ENCODE results near the gene ORAI3. TPM values are rescaled to one million over a fixed set of nuclear protein-coding genes. Genes with fewer than 3 reads are reported as not detected.

ORAI3 gene
- total RNA-seq, 4 donors from 2014 or later: 10.3 to 15.6 (median 12.5) TPM

DNA sequence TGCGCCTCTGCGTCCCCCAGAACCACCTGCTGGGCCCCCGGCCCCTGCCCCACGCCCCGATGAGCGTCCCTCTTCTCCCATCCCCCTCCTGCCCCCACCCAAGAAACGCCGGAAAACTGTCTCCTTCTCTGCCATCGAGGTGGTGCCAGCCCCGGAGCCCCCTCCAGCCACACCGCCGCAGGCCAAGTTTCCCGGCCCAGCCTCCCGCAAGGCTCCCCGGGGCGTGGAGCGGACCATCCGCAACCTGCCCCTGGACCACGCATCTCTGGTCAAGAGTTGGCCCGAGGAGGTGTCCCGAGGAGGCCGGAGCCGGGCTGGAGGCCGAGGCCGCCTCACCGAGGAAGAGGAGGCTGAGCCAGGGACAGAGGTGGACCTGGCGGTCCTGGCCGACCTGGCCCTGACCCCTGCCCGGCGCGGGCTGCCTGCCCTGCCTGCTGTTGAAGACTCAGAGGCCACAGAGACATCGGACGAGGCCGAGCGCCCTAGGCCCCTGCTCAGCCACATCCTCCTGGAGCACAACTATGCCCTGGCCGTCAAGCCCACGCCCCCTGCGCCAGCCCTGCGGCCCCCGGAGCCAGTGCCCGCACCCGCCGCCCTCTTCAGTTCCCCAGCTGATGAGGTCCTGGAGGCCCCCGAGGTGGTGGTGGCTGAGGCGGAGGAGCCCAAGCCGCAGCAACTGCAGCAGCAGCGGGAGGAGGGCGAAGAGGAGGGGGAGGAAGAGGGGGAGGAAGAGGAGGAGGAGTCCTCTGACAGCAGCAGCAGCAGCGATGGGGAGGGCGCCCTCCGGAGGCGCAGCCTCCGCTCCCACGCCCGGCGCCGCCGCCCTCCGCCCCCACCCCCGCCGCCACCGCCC is 30.5 kb downstream of the ORAI3 start:
- intact Hi-C loops (cut with DNase I; ENCODE audit: low total_unique reads) (loop anchor here (10.0 kb wide), 1 partner anchor 735 kb away; a partner anchor contains a TSS), in situ Hi-C loops (cut with MboI; ENCODE audit: low sequenced_read_pairs in 4 of 4) (loop anchor here in 3 of 4 donors (10.0 to 25.0 kb wide), 5 partner anchors 108 to 883 kb away; partner anchors contain the start of genes ZNF267 (in 3 of the 3), ZNF843 (in 2 of the 3), COX6A2 (in 1 of the 3) and PRSS36 (in 1 of the 3))
- no peak for DNase-seq
- Histone ChIP-seq H3K27ac (no peak overlapping the region), H3K9me3 (no peaks in the 10 kb centered on the region), H3K27me3 (no peaks in the 10 kb centered on the region), H3K36me3 (peaks cover 0 to 77% of the 10 kb centered on the region in 2 donors), H3K4me3 (no peak overlapping the region), H3K4me1 (no peaks in the 10 kb centered on the region)
- ATAC-seq: no peak
- TF ChIP-seq POLR2A (IDR thresholded peaks at IDR 0.05): no peak
- TF ChIP-seq, protein P1, sequence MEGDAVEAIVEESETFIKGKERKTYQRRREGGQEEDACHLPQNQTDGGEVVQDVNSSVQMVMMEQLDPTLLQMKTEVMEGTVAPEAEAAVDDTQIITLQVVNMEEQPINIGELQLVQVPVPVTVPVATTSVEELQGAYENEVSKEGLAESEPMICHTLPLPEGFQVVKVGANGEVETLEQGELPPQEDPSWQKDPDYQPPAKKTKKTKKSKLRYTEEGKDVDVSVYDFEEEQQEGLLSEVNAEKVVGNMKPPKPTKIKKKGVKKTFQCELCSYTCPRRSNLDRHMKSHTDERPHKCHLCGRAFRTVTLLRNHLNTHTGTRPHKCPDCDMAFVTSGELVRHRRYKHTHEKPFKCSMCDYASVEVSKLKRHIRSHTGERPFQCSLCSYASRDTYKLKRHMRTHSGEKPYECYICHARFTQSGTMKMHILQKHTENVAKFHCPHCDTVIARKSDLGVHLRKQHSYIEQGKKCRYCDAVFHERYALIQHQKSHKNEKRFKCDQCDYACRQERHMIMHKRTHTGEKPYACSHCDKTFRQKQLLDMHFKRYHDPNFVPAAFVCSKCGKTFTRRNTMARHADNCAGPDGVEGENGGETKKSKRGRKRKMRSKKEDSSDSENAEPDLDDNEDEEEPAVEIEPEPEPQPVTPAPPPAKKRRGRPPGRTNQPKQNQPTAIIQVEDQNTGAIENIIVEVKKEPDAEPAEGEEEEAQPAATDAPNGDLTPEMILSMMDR (IDR thresholded peaks at IDR 0.05 in 4 of 5, conservative IDR thresholded peaks at IDR 0.05 in 1 of 5): no peak

GRCh38 chr16:30980023-30980371 is 31.1 kb downstream of the ORAI3 start:
- ATAC-seq (no peak), DNase-seq (no peak)
- Histone ChIP-seq H3K36me3 (peaks cover 0 to 73% of the 10 kb centered on the region in 2 donors), H3K27ac (no peak overlapping the region), H3K9me3 (no peaks in the 10 kb centered on the region), H3K4me3 (no peak overlapping the region), H3K27me3 (no peaks in the 10 kb centered on the region), H3K4me1 (peaks cover 0 to under 1% of the 10 kb centered on the region in 2 donors)
- intact Hi-C loops (cut with DNase I; ENCODE audit: low total_unique reads): loop anchor here (10.0 kb wide), 1 partner anchor 735 kb away; a partner anchor contains a TSS
- TF ChIP-seq, protein P1 (IDR thresholded peaks at IDR 0.05 in 4 of 5, conservative IDR thresholded peaks at IDR 0.05 in 1 of 5): no peak
- no peak for TF ChIP-seq POLR2A (IDR thresholded peaks at IDR 0.05)
- in situ Hi-C loops (cut with MboI; ENCODE audit: low sequenced_read_pairs in 4 of 4): loop anchor here in 3 of 4 donors (10.0 to 25.0 kb wide), 5 partner anchors 107 to 882 kb away; partner anchors contain the start of genes ZNF267 (in 3 of the 3), ZNF843 (in 2 of the 3), COX6A2 (in 1 of the 3) and PRSS36 (in 1 of the 3)

- H3K36me3 ChIP-seq: peaks cover 0 to 68% of the 10 kb centered on the region in 2 donors
- intact Hi-C loops (cut with DNase I; ENCODE audit: low total_unique reads): loop anchor here (10.0 kb wide), 1 partner anchor 734 kb away; a partner anchor contains a TSS
These were observed 31.6 kb downstream of the ORAI3 start for GRCh38 chr16:30980434-30980833.

DNA sequence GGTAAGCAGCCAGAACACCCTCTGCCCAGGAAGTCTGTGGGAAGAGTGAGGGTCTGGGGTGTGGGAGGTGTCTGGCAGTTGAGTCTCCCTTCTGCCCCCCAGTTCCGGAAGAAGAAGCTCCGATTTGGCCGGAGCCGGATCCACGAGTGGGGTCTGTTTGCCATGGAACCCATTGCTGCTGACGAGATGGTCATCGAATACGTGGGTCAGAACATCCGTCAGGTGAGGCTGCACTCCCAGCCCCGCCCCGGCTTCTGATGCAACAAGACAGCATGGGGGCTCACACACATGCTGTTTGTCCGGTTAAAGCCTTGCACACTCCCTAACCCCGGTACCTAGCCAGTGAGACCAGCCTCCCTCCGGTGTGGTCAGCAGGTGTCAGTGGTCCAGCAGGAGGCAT is 32.1 kb downstream of the ORAI3 start:
- Histone ChIP-seq H3K27me3 (no peaks in the 10 kb centered on the region), H3K9me3 (no peaks in the 10 kb centered on the region), H3K36me3 (peaks cover 0 to 63% of the 10 kb centered on the region in 2 donors), H3K4me3 (no peak overlapping the region), H3K27ac (no peak overlapping the region), H3K4me1 (peaks cover 9 to 10% of the 10 kb centered on the region in 2 donors)
- DNase-seq (no peak), ATAC-seq (no peak)
- TF ChIP-seq, protein P1 (IDR thresholded peaks at IDR 0.05 in 4 of 5, conservative IDR thresholded peaks at IDR 0.05 in 1 of 5): no peak
- TF ChIP-seq POLR2A (IDR thresholded peaks at IDR 0.05): no peak
- intact Hi-C loops (cut with DNase I; ENCODE audit: low total_unique reads) (loop anchor here (10.0 kb wide), 1 partner anchor 734 kb away; a partner anchor contains a TSS), in situ Hi-C loops (cut with MboI; ENCODE audit: low sequenced_read_pairs in 4 of 4) (loop anchor here in 3 of 4 donors (10.0 to 25.0 kb wide), 5 partner anchors 106 to 881 kb away; partner anchors contain the start of genes ZNF267 (in 3 of the 3), ZNF843 (in 2 of the 3), COX6A2 (in 1 of the 3) and PRSS36 (in 1 of the 3))

More at GRCh38 chr16:30980434-30980833, 31.6 kb downstream of the ORAI3 start:
- DNase-seq (no peak), ATAC-seq (no peak)
- Histone ChIP-seq H3K9me3 (no peaks in the 10 kb centered on the region), H3K27ac (no peak overlapping the region), H3K4me3 (no peak overlapping the region), H3K27me3 (no peaks in the 10 kb centered on the region), H3K4me1 (peaks cover 4 to 5% of the 10 kb centered on the region in 2 donors)
- TF ChIP-seq, protein P1 (IDR thresholded peaks at IDR 0.05 in 4 of 5, conservative IDR thresholded peaks at IDR 0.05 in 1 of 5): no peak
- TF ChIP-seq POLR2A (IDR thresholded peaks at IDR 0.05): no peak
- in situ Hi-C loops (cut with MboI; ENCODE audit: low sequenced_read_pairs in 4 of 4): loop anchor here in 3 of 4 donors (10.0 to 25.0 kb wide), 5 partner anchors 107 to 882 kb away; partner anchors contain the start of genes ZNF267 (in 3 of the 3), ZNF843 (in 2 of the 3), COX6A2 (in 1 of the 3) and PRSS36 (in 1 of the 3)

Measured in gastrocnemius medialis (tissue), 4 donors.